ENCODE measurements around the gene ZNF385A. TPM values are rescaled to one million over a fixed set of nuclear protein-coding genes. Genes with fewer than 3 reads are reported as not detected.
A peak's percentile ranks its signal among the peaks of the same experiment; 100 is the strongest.

Gene ZNF385A
- total and polyA plus RNA-seq, 2 experiments from 2014 or later, result 10.9 to 21.7 TPM

GRCh38 chr12:54337280-54337842 is 47.2 kb downstream of the ZNF385A start:
- no peak overlapping the region for H3K4me3 Mint-ChIP-seq
- H3K4me2 ChIP-seq, result no peak overlapping the region

DNA sequence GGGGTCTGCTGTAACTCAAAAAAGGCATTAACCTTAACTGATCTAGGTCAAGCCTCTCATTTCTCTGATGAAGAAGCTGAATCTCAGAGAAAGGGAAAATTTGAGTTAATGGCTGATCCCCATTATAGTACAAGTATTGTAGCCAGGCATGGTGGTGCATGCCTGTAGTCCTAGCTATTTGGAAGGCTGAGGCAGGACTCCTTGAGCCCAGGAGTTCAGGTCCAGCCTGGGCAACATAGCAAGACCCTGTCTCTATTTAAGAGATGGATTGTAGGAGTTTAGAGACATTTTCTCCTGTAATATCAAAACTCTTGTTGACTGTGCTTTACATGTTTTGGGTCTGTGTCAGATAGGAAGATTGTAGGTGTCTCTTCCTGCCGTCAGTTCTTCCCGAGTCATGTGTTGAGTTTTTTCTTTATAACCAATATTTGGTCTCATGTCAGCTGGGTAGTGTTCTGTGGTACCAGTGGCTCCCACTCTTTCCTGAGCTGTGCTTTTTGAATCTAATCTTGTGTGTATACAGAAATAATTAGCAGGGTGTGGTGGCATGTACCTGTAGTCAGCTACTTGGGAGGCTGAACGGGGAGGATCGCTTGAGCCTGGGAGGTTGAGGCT is 51.0 kb downstream of the ZNF385A start:
- Histone ChIP-seq H3F3A (replicated peaks; ENCODE audit: low read depth) (peaks cover 19% of the 10 kb centered on the region), H4K20me1 (replicated peaks; ENCODE audit: insufficient read depth) (peaks cover 8% of the 10 kb centered on the region), H3K9me2 (ENCODE audit: insufficient read depth) (no peaks in the 10 kb centered on the region), H3K36me3 (ENCODE audit: insufficient read depth) (no peaks in the 10 kb centered on the region), H2AFZ (no peak overlapping the region), H3K27me3 (ENCODE audit: insufficient read depth) (no peaks in the 10 kb centered on the region), H3K4me3 (no peak overlapping the region), H3K4me2 (no peak overlapping the region), H3K79me2 (replicated peaks; ENCODE audit: insufficient read depth) (peaks cover 22% of the 10 kb centered on the region), H3K27ac (ENCODE audit: low read depth) (no peak overlapping the region), H3K4me1 (ENCODE audit: insufficient read depth) (peaks cover 34% of the 10 kb centered on the region)
- TF ChIP-seq CREB1 (CRISPR knock-in tag; IDR thresholded peaks at IDR 0.05; ENCODE audit: low read depth), result no peak
- TF ChIP-seq EZH2 (IDR thresholded peaks at IDR 0.05; ENCODE audit: low read depth, unreplicated experiment), result no peak
- TF ChIP-seq EZH2phosphoT487 (IDR thresholded peaks at IDR 0.05; ENCODE audit: unreplicated experiment), result no peak
- TF ChIP-seq ZNF331 (CRISPR knock-in tag; IDR thresholded peaks at IDR 0.05; ENCODE audit: low read depth), result no peak
- Mint-ChIP-seq H3K4me3 (no peak overlapping the region), H3K27ac (no peak overlapping the region), H3K27me3 (ENCODE audit: insufficient read depth, low read depth, poor library complexity) (peaks cover 4% of the 10 kb centered on the region), H3K36me3 (ENCODE audit: low read depth) (no peaks in the 10 kb centered on the region), H3K4me1 (peaks cover 24% of the 10 kb centered on the region), H3K9me3 (no peaks in the 10 kb centered on the region)
- ATAC-seq (no peak), DNase-seq (ENCODE audit: low spot score) (no peak)

More at GRCh38 chr12:54337280-54337842, 47.2 kb downstream of the ZNF385A start:
- Histone ChIP-seq H3K27ac (ENCODE audit: low read depth) (no peak overlapping the region), H3F3A (replicated peaks; ENCODE audit: low read depth) (peaks cover 14% of the 10 kb centered on the region), H3K4me3 (no peak overlapping the region), H4K20me1 (replicated peaks; ENCODE audit: insufficient read depth) (peaks cover 11% of the 10 kb centered on the region), H3K36me3 (ENCODE audit: insufficient read depth) (peaks cover 8% of the 10 kb centered on the region; the same call in 1 of the 2 replicates), H3K79me2 (replicated peaks; ENCODE audit: insufficient read depth) (peaks cover 16% of the 10 kb centered on the region), H3K4me1 (ENCODE audit: insufficient read depth) (peaks cover 10% of the 10 kb centered on the region; the same call in 1 of the 2 replicates), H3K9me2 (ENCODE audit: insufficient read depth) (no peaks in the 10 kb centered on the region), H3K27me3 (ENCODE audit: insufficient read depth) (no peaks in the 10 kb centered on the region), H2AFZ (no peak overlapping the region)
- Mint-ChIP-seq H3K36me3 (ENCODE audit: low read depth) (peaks cover 12% of the 10 kb centered on the region), H3K4me1 (peaks cover 2% of the 10 kb centered on the region; the same call in 1 of the 3 replicates), H3K27me3 (ENCODE audit: insufficient read depth, low read depth, poor library complexity) (peaks cover 6% of the 10 kb centered on the region), H3K27ac (no peak overlapping the region), H3K9me3 (no peaks in the 10 kb centered on the region)
- TF ChIP-seq ETS1 (IDR thresholded peaks at IDR 0.05), result no peak
- TF ChIP-seq CTCF (conservative IDR thresholded peaks at IDR 0.05; ENCODE audit: low read depth in 2 of 2), result peak in 1 of 2 experiments; percentile 30; a peak in 2 of 4 replicates
- DNase-seq (ENCODE audit: low spot score) (no peak), ATAC-seq (no peak)
